K562 (cell line): Measurements from ENCODE around the gene GSTO2. TPM values are rescaled to one million over a fixed set of nuclear protein-coding genes. Genes with fewer than 3 reads are reported as not detected.

Source experiments
- ATAC-seq: fragments of 200-7000 bp; cut with Tn5 transposase; 3 replicates; pipeline ENCODE4 v1.9.1; 2020; ENCODE audit warnings: moderate library complexity
- BruUV-seq: library from RNA; stranded (reverse); fragments of 400-500 nt; replicated peaks from 2 replicates; lab custom pipeline; 2021; lab: Mats Ljungman, UMichigan
- CTCF ChIA-PET: fragments of 300-600 bp; formaldehyde crosslinking; extraction: SDS; loops from one replicate; lab custom pipeline; 2021; ENCODE audit warnings: low intra/inter-chr PET ratio; lab: Yijun Ruan, JAX
- POLR2A ChIA-PET: fragments of 300-600, 350-650 bp; sonication (Branson Sonifier 250); formaldehyde crosslinking; extraction: SDS; loops from one replicate; lab custom pipeline; 2021; ENCODE audit warnings: antibody characterized with exemption, inconsistent platforms; lab: Yijun Ruan, JAX
- DNase-seq, 4 experiments: peaks; one replicate each; pipeline versions ENCODE4 v3.0.0 to v3.0.0-alpha.2; 2011 to 2018; ENCODE audit warnings: low spot score in 3 of 4, mixed read lengths in 3 of 4; ENCODE audit errors: extremely low read depth in 1 of 4
- FAIRE-seq: peaks from 2 replicates; lab custom pipeline; 2011; peaks lifted over from hg19 to GRCh38; lab: Jason Lieb, UNC
- H2AFZ ChIP-seq: 2 replicates; pipeline ENCODE4 v1.6.0; 2011; ENCODE audit warnings: low read depth, low read length, control low read depth, inconsistent platforms
- H3K27ac ChIP-seq: fragments of 200-600 bp; 3 replicates; pipeline ENCODE4 v1.8.0; 2011; ENCODE audit warnings: low read depth, mild to moderate bottlenecking, control low read depth, inconsistent platforms, low read length, moderate library complexity, mixed read lengths; ENCODE audit errors: extremely low read depth
- H3K27me3 ChIP-seq, 2 experiments: fragments of 300-600 bp in 1 of 2; 2 replicates in 1 of 2; 3 replicates in 1 of 2; pipeline versions ENCODE4 v1.6.0 to v1.8.0; 2011; ENCODE audit warnings: inconsistent platforms in 2 of 2, low read length in 2 of 2, mild to moderate bottlenecking in 1 of 2, mixed read lengths in 1 of 2, moderate library complexity in 1 of 2; ENCODE audit not compliant: control insufficient read depth in 2 of 2, insufficient read depth in 2 of 2
- H3K36me3 ChIP-seq: fragments of 300-600 bp; 3 replicates; pipeline ENCODE4 v1.8.0; 2011; ENCODE audit warnings: mild to moderate bottlenecking, low read length, inconsistent platforms; ENCODE audit not compliant: control insufficient read depth, insufficient read depth
- H3K4me1 ChIP-seq, 2 experiments: fragments of 200-600 bp in 1 of 2; replicated peaks in 1 of 2; 2 replicates in 1 of 2; 3 replicates in 1 of 2; pipeline versions ENCODE4 v1.5.1 to v1.8.0; 2011; ENCODE audit warnings: inconsistent platforms in 2 of 2, low read length in 2 of 2, mild to moderate bottlenecking in 1 of 2, mixed read lengths in 1 of 2, moderate library complexity in 1 of 2; ENCODE audit not compliant: control insufficient read depth in 2 of 2, insufficient read depth in 2 of 2
- H3K4me2 ChIP-seq: 2 replicates; pipeline ENCODE4 v1.6.1; 2011; ENCODE audit warnings: low read length, control low read depth, inconsistent platforms, mixed read lengths; ENCODE audit not compliant: insufficient read depth
- H3K4me3 ChIP-seq: fragments of 200-600 bp; sonication (generic), shearing (Covaris generic); 2 replicates; pipeline ENCODE4 v1.5.1; 2016; ENCODE audit warnings: control low read depth, inconsistent platforms
- H3K79me2 ChIP-seq: fragments of 200-600 bp; 3 replicates; pipeline ENCODE4 v1.8.0; 2011; ENCODE audit warnings: low read length, inconsistent platforms; ENCODE audit not compliant: control insufficient read depth, insufficient read depth
- H3K9ac ChIP-seq, 2 experiments: 2 replicates each; pipeline versions ENCODE4 v1.6.0 to v1.6.1; 2011; ENCODE audit warnings: low read depth in 2 of 2, low read length in 2 of 2, control low read depth in 1 of 2, inconsistent platforms in 1 of 2, mild to moderate bottlenecking in 1 of 2, mixed read lengths in 1 of 2; ENCODE audit not compliant: insufficient read depth in 1 of 2
- H3K9me1 ChIP-seq: one replicate; pipeline ENCODE4 v1.6.0; 2011; ENCODE audit warnings: inconsistent platforms, mild to moderate bottlenecking, low read length, moderate library complexity; ENCODE audit not compliant: control insufficient read depth, insufficient read depth
- H3K9me3 ChIP-seq: replicated peaks from 2 replicates; pipeline ENCODE4 v1.5.1; 2011; ENCODE audit warnings: low read depth, low read length, inconsistent platforms; ENCODE audit not compliant: control insufficient read depth, insufficient read depth
- H4K20me1 ChIP-seq: replicated peaks from 2 replicates; pipeline ENCODE4 v1.6.1; 2011; ENCODE audit warnings: low read length, inconsistent platforms, mixed read lengths; ENCODE audit not compliant: control insufficient read depth, insufficient read depth
- ARID1B ChIP-seq: fragments of 450-650 bp; IDR thresholded peaks from 2 replicates; pipeline ENCODE4 v1.6.1; 2016; ENCODE audit warnings: antibody characterized with exemption, mild to moderate bottlenecking, inconsistent platforms
- CBFA2T3 ChIP-seq: fragments of 450-650 bp; IDR thresholded peaks from 2 replicates; pipeline ENCODE4 v1.6.1; 2017
- PTBP1 ChIP-seq: fragments of 200-400 bp; formaldehyde crosslinking; IDR thresholded peaks from 2 replicates; pipeline ENCODE4 v1.6.1; 2017; ENCODE audit warnings: low read depth, low read length
- RFX1 ChIP-seq: fragments of 450-650 bp; IDR thresholded peaks from 2 replicates; pipeline ENCODE4 v1.6.1; 2016; ENCODE audit warnings: mild to moderate bottlenecking, moderate library complexity
- ZNF274 ChIP-seq: IDR thresholded peaks from 2 replicates; pipeline ENCODE4 v1.6.1; 2011; ENCODE audit warnings: low read depth, mild to moderate bottlenecking, low read length, moderate library complexity, borderline replicate concordance
- WGBS: fragments of 100-300 bp; shearing (Covaris generic); methylation state at CpG from one replicate; pipeline ENCODE4 v1.1.6; 2016; ENCODE audit warnings: low coverage, mixed read lengths; ENCODE audit not compliant: insufficient coverage; ENCODE audit errors: missing lambda C conversion rate; 5-methylcytosine and 5-hydroxymethylcytosine counted together
- in situ Hi-C: fragments of 300-500 bp; cut with MboI; formaldehyde crosslinking; loops from 4 replicates; pipeline ENCODE4 v1.15.0; 2018; ENCODE audit warnings: inconsistent platforms, mixed read lengths
- intact Hi-C: fragments of 100-400 bp; cut with micrococcal nuclease; formaldehyde crosslinking; loops from 2 replicates; pipeline ENCODE4 v1.14.2; 2022
- polyA plus RNA-seq, 8 experiments: library from polyadenylated mRNA; depleted of rRNA in 4 of 8; stranded (reverse) in 5 of 8; unstranded in 3 of 8; fragments of >200 nt; fragmentation: Nextera tagmentation in 2 of 8; fragmentation: Illumina TruSeq in 1 of 8; extraction: Ambion mirVana in 2 of 8; extraction: Trizol in 1 of 8; gene quantifications; 2 replicates each; pipeline versions ENCODE4 v1.2.1 to v1.2.3, GENCODE V29; 2011 to 2014; ENCODE audit warnings: inconsistent platforms in 1 of 8, missing spikeins in 1 of 8
- total RNA-seq, 7 experiments: library from RNA; depleted of rRNA in 6 of 7; stranded (reverse); fragments of >200 nt in 6 of 7; fragmentation: Illumina TruSeq in 2 of 7; extraction: Trizol in 2 of 7; gene quantifications; 2 replicates each; pipeline versions ENCODE4 v1.2.1 to v1.2.3, GENCODE V29; 2011 to 2021; ENCODE audit warnings: low replicate concordance in 1 of 7

GSTO2 gene
- total and polyA plus RNA-seq, 9 of the 15 experiments (the other 6 are each of a cell fraction or from before 2014, with no cell fraction given), result 0.18 to 1.8 (median 0.90) TPM

DNA sequence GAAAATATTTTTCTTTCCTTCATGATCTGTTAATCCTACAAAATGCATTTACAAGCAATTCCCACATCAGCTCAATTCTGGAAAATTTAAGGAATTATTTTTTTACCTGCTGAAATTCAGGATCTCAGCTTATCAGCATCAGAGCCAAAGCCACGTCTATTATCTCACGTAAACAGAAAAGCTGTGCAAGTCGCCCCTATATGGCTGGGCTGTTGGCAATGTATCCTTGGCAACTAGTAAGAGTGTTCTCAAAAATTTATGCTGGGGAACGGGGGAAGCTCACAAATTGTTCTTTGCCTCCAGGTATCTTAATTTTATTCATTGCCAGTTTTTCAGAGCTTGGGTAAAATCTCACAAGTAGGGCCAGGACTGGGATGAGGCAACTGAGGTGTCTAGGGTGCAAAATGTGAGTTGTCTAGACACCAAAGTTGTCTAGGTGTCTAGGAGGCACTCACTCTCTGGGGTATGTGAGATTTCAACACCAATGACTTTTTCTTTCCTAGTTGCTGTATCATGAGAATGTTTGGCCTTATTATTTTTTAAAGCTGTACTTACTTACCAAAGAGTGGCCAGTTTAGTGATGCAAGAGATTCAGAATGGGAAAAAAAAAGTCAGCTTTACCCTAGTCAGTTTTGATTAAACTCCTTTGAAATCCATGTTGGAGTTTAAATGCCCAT, 5.1 kb downstream of the GSTO2 start:
- no peak overlapping the region for H3K4me3 ChIP-seq
- peaks cover 7 to 8% of the 10 kb centered on the region in 2 experiments for H3K4me1 ChIP-seq
- FAIRE-seq, result no peak

More for the DNA sequence above, 5.1 kb downstream of the GSTO2 start:
- in situ Hi-C loops (no loop called here), intact Hi-C loops (no loop called here)
- Histone ChIP-seq H3K27ac (no peak overlapping the region), H3K36me3 (peaks cover 4% of the 10 kb centered on the region; the same call in 1 of the 3 replicates), H3K9me3 (no peaks in the 10 kb centered on the region), H4K20me1 (no peaks in the 10 kb centered on the region), H2AFZ (peak overlapping the region; percentile 82), H3K27me3 (no peaks in the 10 kb centered on the region), H3K4me2 (no peak overlapping the region), H3K9me1 (no peaks in the 10 kb centered on the region), H3K79me2 (no peaks in the 10 kb centered on the region), H3K9ac (peak overlapping the region in 1 of 2 experiments; percentile 48; a peak in 2 of 4 replicates)
- WGBS, result 15% methylated on average over 4 of the region's 4 CpGs
- no TSS peak for BruUV-seq
- ChIA-PET POLR2A (interaction anchor here (0.6 to 1.8 kb wide), 5 partner anchors 9 to 200 kb away, joined by 3 to 12 read pairs (median 3); partner anchors contain the start of gene CFAP58), CTCF (interaction anchor here (1.0 kb wide), 1 partner anchor 75 kb away, joined by 3 read pairs; no protein-coding TSS in a partner anchor)
- peak; percentile 59 for ATAC-seq
- DNase-seq, result no peak
- TF ChIP-seq RFX1 (peak; percentile 61), ZNF274 (no peak), CBFA2T3 (0 out of 2 replicates have a peak, but pooled peaks have one; percentile 20), ARID1B (0 out of 2 replicates have a peak, but pooled peaks have one; percentile 12), PTBP1 (no peak)
